Measurements from ENCODE around the gene GABRB2. TPM values are rescaled to one million over a fixed set of nuclear protein-coding genes. Genes with fewer than 3 reads are reported as not detected.
"Not testable (repeated sequence)": the region's sequence is repeated elsewhere in the genome, so short reads cannot be mapped to it uniquely, and the experiment has no call there.

GABRB2 gene
- total RNA-seq, 1 donor from 2014 or later: not detected

DNA sequence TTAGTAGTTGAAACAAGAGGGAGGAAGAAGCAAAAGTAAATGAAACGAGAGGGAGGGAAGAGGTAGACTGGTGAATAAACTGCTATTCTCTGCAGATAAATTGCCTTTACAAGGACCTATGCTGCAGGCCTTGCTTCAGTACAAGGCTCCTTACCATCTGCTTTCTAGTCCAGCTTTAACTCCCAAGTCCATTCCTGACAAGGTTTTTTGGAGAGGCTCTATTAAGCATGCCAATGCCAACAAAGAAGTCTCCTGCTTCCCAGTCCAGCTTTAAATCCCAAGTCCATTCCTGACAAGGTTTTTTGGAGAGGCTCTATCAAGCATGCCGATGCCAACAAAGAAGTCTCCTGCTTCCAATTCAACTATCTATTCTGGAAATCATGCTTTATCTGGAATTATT, 244.9 kb downstream of the GABRB2 start:
- DNase-seq (ENCODE audit: low read depth, low spot score): no peak

DNA sequence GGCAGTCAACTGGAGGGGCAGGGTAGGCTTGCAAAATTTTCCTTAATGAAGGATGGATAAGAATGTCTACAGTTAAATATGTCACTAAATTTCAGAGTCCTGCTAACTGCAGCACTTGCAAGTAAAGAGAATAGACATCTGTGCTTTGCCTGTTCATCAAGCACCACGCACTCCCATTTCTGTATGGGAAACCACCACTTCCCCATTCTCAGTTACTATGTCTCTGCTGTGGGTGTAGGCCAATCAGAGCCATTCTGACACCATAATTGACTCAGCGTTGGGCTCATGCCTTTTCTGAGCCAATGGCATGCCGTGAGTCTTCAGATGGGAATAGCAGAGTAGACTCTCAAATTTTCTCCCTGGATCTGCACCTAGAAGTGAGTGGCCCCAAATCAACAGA, 247.5 kb downstream of the GABRB2 start:
- no peak for DNase-seq (ENCODE audit: low read depth, low spot score)

- DNase-seq (ENCODE audit: low read depth, low spot score): not testable (repeated sequence)
These were observed 249.1 kb downstream of the GABRB2 start for GRCh38 chr5:161297388-161297787.

GRCh38 chr5:161295721-161296250, 250.7 kb downstream of the GABRB2 start:
- no peak for DNase-seq (ENCODE audit: low read depth, low spot score)

GRCh38 chr5:161288071-161288470, 258.5 kb downstream of the GABRB2 start:
- DNase-seq (ENCODE audit: low read depth, low spot score): no peak

GRCh38 chr5:161287436-161287835, 259.1 kb downstream of the GABRB2 start:
- no peak for DNase-seq (ENCODE audit: low read depth, low spot score)

DNA sequence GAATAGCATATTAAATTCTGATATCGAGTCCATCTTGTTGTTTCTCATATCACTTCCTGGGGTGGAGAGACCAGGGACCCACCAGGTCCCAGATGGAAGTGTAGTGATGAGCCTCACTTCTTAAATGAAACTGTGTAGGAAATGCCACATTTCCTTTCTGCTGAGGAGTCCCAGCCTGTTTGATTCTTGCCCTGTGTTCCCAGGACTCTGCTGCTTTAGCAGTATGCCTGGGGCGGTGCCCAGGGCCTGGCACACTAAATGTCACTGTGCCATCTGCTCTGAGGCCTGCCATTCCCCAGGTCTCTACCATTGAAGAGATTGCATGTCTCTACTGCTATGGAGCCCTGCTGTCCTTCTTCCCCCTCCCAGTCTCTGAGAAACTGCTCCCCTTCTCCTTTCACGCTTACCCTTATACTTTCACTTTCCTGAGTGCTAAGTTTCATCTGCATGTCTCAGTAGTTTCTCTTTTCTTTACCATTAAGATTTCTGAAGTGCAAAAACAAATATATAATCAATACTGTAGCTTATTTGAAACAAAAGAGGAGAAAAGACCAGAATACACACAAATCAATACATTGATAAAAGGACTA, 260.4 kb downstream of the GABRB2 start:
- DNase-seq (ENCODE audit: low read depth, low spot score): no peak

GRCh38 chr5:161284445-161284844, 262.1 kb downstream of the GABRB2 start:
- DNase-seq (ENCODE audit: low read depth, low spot score): no peak

GRCh38 chr5:161283296-161283695, 263.2 kb downstream of the GABRB2 start:
- no peak for DNase-seq (ENCODE audit: low read depth, low spot score)

DNA sequence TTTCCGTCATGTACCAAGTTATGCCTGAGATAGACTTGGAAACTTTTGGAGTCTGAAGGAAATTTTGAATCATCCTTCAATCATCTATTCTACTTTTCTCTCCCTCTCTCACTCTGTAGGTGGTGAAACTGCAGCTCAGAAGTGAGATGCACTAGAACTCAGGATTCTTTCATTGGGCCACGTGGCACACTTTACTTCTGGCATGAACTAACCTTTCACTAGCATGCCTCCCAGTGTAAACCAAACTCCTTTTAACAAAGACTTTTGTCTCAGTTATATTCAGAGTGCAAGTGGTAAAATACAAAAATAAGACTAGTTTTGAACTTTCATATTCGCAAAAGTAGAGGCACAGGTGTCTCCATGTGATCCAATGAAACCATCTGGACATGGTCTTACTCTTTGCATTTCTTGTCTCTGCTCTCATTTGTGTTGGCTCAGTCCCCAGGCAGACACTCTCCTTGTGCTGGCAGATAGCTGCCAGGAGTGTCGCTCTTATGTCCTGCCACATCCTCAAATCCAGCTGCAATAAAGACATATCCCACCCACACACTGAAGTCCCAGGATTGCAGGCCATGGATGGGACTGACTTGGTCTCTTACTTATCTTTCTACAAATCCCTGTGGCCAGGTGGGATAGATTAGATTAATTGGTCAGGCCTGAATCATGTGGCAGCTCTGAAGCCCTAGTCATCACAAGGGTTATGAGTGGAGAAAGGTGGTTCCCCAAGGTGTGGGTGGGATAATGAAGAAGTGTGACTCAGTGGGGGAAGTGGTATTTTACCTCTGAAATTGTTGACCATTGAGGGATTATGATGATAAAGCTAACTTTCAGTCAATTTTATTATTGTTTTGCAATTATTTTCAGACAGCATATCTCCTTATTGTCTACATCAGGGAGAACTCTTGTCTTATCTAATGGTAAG, 267.5 kb downstream of the GABRB2 start:
- DNase-seq (ENCODE audit: low read depth, low spot score): no peak

- DNase-seq (ENCODE audit: low read depth, low spot score): no peak
These were observed 269.5 kb downstream of the GABRB2 start for GRCh38 chr5:161277011-161277410.

DNA sequence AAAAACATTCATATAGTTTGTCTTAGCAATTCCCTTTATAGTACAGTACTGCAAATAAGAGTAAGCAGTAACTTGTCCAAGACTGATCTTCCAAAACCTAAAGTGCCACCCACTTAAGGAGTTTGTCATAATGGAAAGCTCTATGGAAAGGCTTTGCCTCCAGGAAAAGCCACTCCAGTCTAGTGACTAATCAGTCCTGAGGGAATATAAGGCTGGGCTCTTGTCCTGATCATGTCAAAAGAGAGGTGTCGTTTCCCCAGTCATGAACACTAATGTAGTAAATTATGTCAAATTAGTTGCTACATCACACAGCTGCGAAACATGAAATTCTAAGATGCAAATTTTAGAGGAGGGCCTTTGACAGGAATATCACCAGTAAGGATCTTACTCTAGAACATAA, 271.6 kb downstream of the GABRB2 start:
- DNase-seq (ENCODE audit: low read depth, low spot score): no peak

GRCh38 chr5:161273410-161273809, 273.1 kb downstream of the GABRB2 start:
- no peak for DNase-seq (ENCODE audit: low read depth, low spot score)

- DNase-seq (ENCODE audit: low read depth, low spot score): no peak
These were observed 274.7 kb downstream of the GABRB2 start for GRCh38 chr5:161271816-161272215.

DNA sequence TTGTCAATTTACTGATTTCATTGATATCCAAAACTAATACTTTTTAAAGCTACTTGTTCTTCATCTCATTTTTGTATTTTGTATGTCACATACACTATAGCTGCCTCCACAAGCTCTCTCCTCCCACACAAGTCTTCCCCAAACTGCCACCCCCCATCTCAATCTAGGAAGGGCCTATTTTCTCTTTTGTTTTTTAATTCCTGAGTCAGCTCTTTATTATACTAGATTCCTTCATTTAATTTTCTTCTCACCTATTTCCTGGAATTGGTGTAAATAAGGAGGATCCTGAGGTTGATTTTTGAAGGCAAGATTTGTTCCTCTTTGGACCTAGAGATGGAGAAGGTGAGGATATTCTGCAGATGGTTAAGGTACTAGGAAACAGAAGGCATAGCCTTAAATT, 277.4 kb downstream of the GABRB2 start:
- no peak for DNase-seq (ENCODE audit: low read depth, low spot score)

DNA sequence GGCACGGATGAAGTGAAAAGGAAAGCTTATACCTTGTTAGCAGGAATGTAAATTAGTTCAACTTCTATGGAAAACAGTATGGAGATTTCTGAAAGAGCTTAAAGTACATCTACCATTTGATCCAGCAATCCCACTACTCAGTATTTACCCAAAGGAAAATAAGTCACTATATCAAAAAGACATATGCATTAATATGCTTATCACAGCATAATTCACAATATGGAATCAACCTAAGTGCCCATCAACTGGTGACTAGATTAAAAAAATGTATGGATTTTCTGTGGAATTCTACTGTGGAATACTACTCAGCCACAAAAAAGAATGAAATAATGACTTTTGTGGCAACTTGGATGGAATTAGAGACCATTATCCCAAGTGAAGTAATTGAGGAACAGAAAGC, 279.6 kb downstream of the GABRB2 start:
- DNase-seq (ENCODE audit: low read depth, low spot score): no peak

GRCh38 chr5:161265006-161265405, 281.5 kb downstream of the GABRB2 start:
- no peak for DNase-seq (ENCODE audit: low read depth, low spot score)

DNA sequence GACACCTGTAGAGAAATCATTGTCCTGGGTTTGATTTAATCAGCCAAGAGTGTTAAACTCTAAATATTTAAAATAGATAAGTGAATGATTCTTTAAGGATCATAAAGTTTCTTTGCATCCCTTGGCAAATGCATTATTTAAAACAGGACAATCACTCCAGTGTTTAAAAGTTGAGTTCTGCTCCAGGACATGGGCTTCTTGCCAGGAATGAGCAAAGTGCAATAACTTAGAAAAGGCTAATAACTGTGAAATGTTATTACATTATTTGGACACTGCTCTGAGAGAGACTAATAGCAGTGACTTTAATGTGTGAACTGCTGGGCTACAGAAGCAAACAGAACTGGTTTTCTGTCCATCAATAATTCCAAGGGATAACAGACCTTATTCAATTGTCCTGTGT, 283.3 kb downstream of the GABRB2 start:
- no peak for DNase-seq (ENCODE audit: low read depth, low spot score)

DNA sequence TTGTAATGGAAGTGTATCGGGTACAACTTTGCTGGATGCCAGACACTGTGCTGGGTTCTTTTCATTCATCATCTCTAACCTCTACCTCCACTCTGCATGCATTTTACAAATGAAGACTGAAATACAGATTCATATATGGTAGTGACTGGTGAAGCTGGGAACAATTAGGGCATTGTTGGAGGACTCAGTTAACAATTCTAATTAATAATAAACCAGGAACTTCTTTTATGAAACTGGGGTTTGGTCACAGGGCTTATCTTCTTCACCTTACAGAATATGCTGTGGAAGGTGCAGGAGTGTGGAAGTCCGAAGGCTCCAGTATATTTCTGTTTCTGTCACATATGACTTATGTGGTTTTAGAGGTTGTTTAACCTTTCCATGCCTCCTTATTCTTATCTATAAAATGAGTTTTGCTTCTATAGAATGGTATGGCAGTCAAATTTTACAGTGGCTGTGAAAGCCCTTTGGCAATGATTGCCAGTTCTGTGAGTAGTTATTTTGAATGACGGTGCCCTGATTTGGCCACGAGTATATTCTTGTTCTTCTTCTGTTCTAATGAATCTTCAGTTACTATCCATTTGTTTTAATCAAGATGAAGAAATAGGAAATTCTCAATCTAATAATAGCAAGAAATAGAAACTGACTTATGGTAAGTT, 284.7 kb downstream of the GABRB2 start:
- DNase-seq (ENCODE audit: low read depth, low spot score): no peak

GRCh38 chr5:161258438-161258837, 288.1 kb downstream of the GABRB2 start:
- DNase-seq (ENCODE audit: low read depth, low spot score): no peak

DNA sequence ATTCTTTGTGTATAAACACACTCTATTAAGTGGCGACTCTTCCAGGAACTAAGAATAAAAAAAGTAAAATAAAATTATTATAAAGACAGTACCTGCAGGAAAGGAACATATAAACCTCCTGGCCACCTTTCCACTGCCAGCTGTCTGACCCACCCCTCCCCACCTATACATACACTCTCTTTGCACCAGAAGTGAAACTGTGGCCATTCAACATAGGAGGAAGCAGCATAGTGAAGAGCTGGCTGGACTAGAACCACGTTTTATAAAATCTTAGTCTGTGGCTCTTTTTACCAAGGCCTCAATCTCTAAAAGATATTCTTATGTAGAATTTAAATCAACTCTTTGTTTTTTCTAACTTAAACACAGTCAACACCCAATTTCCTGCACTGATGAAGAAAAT, 289.6 kb downstream of the GABRB2 start:
- DNase-seq (ENCODE audit: low read depth, low spot score): no peak

- DNase-seq (ENCODE audit: low read depth, low spot score): not testable (repeated sequence)
These were observed 293.6 kb downstream of the GABRB2 start for GRCh38 chr5:161252955-161253354.
